ENCODE data around the gene RAVER2. TPM values are rescaled to one million over a fixed set of nuclear protein-coding genes. Genes with fewer than 3 reads are reported as not detected.

Gene RAVER2
- total and polyA plus RNA-seq, 2 experiments from 2014 or later = 7.8 to 24.6 TPM

DNA sequence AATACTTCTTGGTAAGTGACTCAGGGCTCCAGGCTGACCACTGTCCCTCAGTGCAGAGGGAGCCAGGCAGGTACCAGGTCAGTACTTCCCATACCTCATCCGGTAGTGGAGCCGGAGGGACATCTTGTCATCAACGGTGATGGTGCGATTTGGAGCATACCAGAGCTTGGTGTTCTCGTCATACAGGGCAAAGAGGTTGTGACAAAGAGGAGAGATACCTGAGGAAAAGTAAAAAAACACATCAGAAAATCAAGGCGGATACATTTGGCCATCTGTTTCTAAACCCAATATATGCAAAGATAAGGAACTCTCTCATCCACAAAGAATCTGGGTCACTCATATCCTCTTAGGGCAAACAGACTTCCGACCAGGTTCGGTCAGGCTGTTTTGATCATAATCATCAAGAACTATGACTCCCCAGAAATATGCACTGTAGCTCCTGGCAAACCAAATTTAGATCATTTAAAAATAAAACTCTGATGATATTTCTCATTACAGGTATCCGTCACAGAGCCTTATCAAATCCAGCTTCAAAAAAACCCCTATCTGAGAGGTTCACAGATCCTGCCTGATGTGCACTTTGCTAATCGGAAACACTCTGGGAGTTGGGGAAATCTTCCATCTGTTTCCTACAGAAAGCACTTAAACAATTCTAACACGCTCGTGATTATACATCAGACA is 134.2 kb downstream of the RAVER2 start:
- Histone ChIP-seq H3K4me1 (ENCODE audit: insufficient read depth) (peaks cover 9% of the 10 kb centered on the region), H3K27ac (ENCODE audit: low read depth) (no peak overlapping the region), H3K27me3 (ENCODE audit: insufficient read depth) (no peaks in the 10 kb centered on the region), H4K20me1 (replicated peaks; ENCODE audit: insufficient read depth) (peaks cover 5% of the 10 kb centered on the region; the same call in 1 of the 2 replicates), H3K4me2 (no peak overlapping the region), H3K4me3 (no peak overlapping the region), H2AFZ (no peak overlapping the region), H3K9me2 (ENCODE audit: insufficient read depth) (no peaks in the 10 kb centered on the region), H3F3A (replicated peaks; ENCODE audit: low read depth) (no peaks in the 10 kb centered on the region), H3K79me2 (replicated peaks; ENCODE audit: insufficient read depth) (no peaks in the 10 kb centered on the region), H3K36me3 (ENCODE audit: insufficient read depth) (no peaks in the 10 kb centered on the region)
- ATAC-seq (no peak), DNase-seq (ENCODE audit: low spot score) (no peak)
- Mint-ChIP-seq H3K36me3 (ENCODE audit: low read depth) (no peaks in the 10 kb centered on the region), H3K4me3 (no peak overlapping the region), H3K4me1 (peaks cover 16% of the 10 kb centered on the region), H3K27ac (no peak overlapping the region), H3K9me3 (no peaks in the 10 kb centered on the region), H3K27me3 (ENCODE audit: insufficient read depth, low read depth, poor library complexity) (no peaks in the 10 kb centered on the region)
- TF ChIP-seq STAT1 (IDR thresholded peaks at IDR 0.05; ENCODE audit: unreplicated experiment) (no peak), ZNF331 (CRISPR knock-in tag; IDR thresholded peaks at IDR 0.05; ENCODE audit: low read depth) (no peak), CREB1 (CRISPR knock-in tag; IDR thresholded peaks at IDR 0.05; ENCODE audit: low read depth) (no peak), ZNF114 (CRISPR knock-in tag; IDR thresholded peaks at IDR 0.05) (no peak), EZH2 (IDR thresholded peaks at IDR 0.05; ENCODE audit: low read depth, unreplicated experiment) (no peak), POLR2AphosphoS5 (IDR thresholded peaks at IDR 0.05; ENCODE audit: low read depth) (no peak), JUNB (IDR thresholded peaks at IDR 0.05; ENCODE audit: unreplicated experiment) (no peak), NANOG (IDR thresholded peaks at IDR 0.05; ENCODE audit: borderline replicate concordance) (no peak), EZH2phosphoT487 (IDR thresholded peaks at IDR 0.05; ENCODE audit: unreplicated experiment) (no peak)
- TF ChIP-seq, protein P1, sequence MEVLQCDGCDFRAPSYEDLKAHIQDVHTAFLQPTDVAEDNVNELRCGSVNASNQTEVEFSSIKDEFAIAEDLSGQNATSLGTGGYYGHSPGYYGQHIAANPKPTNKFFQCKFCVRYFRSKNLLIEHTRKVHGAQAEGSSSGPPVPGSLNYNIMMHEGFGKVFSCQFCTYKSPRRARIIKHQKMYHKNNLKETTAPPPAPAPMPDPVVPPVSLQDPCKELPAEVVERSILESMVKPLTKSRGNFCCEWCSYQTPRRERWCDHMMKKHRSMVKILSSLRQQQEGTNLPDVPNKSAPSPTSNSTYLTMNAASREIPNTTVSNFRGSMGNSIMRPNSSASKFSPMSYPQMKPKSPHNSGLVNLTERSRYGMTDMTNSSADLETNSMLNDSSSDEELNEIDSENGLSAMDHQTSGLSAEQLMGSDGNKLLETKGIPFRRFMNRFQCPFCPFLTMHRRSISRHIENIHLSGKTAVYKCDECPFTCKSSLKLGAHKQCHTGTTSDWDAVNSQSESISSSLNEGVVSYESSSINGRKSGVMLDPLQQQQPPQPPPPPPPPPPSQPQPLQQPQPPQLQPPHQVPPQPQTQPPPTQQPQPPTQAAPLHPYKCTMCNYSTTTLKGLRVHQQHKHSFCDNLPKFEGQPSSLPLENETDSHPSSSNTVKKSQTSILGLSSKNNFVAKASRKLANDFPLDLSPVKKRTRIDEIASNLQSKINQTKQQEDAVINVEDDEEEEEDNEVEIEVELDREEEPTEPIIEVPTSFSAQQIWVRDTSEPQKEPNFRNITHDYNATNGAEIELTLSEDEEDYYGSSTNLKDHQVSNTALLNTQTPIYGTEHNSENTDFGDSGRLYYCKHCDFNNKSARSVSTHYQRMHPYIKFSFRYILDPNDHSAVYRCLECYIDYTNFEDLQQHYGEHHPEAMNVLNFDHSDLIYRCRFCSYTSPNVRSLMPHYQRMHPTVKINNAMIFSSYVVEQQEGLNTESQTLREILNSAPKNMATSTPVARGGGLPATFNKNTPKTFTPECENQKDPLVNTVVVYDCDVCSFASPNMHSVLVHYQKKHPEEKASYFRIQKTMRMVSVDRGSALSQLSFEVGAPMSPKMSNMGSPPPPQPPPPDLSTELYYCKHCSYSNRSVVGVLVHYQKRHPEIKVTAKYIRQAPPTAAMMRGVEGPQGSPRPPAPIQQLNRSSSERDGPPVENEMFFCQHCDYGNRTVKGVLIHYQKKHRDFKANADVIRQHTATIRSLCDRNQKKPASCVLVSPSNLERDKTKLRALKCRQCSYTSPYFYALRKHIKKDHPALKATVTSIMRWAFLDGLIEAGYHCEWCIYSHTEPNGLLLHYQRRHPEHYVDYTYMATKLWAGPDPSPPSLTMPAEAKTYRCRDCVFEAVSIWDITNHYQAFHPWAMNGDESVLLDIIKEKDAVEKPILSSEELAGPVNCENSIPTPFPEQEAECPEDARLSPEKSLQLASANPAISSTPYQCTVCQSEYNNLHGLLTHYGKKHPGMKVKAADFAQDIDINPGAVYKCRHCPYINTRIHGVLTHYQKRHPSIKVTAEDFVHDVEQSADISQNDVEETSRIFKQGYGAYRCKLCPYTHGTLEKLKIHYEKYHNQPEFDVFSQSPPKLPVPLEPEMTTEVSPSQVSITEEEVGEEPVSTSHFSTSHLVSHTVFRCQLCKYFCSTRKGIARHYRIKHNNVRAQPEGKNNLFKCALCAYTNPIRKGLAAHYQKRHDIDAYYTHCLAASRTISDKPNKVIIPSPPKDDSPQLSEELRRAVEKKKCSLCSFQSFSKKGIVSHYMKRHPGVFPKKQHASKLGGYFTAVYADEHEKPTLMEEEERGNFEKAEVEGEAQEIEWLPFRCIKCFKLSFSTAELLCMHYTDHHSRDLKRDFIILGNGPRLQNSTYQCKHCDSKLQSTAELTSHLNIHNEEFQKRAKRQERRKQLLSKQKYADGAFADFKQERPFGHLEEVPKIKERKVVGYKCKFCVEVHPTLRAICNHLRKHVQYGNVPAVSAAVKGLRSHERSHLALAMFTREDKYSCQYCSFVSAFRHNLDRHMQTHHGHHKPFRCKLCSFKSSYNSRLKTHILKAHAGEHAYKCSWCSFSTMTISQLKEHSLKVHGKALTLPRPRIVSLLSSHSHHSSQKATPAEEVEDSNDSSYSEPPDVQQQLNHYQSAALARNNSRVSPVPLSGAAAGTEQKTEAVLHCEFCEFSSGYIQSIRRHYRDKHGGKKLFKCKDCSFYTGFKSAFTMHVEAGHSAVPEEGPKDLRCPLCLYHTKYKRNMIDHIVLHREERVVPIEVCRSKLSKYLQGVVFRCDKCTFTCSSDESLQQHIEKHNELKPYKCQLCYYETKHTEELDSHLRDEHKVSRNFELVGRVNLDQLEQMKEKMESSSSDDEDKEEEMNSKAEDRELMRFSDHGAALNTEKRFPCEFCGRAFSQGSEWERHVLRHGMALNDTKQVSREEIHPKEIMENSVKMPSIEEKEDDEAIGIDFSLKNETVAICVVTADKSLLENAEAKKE (CRISPR knock-in tag; IDR thresholded peaks at IDR 0.05) = no peak
- TF ChIP-seq, protein P2, sequence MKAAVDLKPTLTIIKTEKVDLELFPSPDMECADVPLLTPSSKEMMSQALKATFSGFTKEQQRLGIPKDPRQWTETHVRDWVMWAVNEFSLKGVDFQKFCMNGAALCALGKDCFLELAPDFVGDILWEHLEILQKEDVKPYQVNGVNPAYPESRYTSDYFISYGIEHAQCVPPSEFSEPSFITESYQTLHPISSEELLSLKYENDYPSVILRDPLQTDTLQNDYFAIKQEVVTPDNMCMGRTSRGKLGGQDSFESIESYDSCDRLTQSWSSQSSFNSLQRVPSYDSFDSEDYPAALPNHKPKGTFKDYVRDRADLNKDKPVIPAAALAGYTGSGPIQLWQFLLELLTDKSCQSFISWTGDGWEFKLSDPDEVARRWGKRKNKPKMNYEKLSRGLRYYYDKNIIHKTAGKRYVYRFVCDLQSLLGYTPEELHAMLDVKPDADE (IDR thresholded peaks at IDR 0.05) = no peak
- TF ChIP-seq, protein P3, sequence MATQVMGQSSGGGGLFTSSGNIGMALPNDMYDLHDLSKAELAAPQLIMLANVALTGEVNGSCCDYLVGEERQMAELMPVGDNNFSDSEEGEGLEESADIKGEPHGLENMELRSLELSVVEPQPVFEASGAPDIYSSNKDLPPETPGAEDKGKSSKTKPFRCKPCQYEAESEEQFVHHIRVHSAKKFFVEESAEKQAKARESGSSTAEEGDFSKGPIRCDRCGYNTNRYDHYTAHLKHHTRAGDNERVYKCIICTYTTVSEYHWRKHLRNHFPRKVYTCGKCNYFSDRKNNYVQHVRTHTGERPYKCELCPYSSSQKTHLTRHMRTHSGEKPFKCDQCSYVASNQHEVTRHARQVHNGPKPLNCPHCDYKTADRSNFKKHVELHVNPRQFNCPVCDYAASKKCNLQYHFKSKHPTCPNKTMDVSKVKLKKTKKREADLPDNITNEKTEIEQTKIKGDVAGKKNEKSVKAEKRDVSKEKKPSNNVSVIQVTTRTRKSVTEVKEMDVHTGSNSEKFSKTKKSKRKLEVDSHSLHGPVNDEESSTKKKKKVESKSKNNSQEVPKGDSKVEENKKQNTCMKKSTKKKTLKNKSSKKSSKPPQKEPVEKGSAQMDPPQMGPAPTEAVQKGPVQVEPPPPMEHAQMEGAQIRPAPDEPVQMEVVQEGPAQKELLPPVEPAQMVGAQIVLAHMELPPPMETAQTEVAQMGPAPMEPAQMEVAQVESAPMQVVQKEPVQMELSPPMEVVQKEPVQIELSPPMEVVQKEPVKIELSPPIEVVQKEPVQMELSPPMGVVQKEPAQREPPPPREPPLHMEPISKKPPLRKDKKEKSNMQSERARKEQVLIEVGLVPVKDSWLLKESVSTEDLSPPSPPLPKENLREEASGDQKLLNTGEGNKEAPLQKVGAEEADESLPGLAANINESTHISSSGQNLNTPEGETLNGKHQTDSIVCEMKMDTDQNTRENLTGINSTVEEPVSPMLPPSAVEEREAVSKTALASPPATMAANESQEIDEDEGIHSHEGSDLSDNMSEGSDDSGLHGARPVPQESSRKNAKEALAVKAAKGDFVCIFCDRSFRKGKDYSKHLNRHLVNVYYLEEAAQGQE (IDR thresholded peaks at IDR 0.05; ENCODE audit: unreplicated experiment) = no peak
- TF ChIP-seq, protein P4, sequence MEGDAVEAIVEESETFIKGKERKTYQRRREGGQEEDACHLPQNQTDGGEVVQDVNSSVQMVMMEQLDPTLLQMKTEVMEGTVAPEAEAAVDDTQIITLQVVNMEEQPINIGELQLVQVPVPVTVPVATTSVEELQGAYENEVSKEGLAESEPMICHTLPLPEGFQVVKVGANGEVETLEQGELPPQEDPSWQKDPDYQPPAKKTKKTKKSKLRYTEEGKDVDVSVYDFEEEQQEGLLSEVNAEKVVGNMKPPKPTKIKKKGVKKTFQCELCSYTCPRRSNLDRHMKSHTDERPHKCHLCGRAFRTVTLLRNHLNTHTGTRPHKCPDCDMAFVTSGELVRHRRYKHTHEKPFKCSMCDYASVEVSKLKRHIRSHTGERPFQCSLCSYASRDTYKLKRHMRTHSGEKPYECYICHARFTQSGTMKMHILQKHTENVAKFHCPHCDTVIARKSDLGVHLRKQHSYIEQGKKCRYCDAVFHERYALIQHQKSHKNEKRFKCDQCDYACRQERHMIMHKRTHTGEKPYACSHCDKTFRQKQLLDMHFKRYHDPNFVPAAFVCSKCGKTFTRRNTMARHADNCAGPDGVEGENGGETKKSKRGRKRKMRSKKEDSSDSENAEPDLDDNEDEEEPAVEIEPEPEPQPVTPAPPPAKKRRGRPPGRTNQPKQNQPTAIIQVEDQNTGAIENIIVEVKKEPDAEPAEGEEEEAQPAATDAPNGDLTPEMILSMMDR (conservative IDR thresholded peaks at IDR 0.05; ENCODE audit: low read depth in 2 of 2) = no peak

Data from GM23338 (cell line).